VCaP (cell line): ENCODE measurements around the gene HAAO.

Experiments
- H3K27ac ChIP-seq: fragments of 450-650 bp; 2 replicates; pipeline ENCODE4 v1.5.1; 2017
- TF ChIP-seq, protein P1 (sequence below): fragments of 450-650 bp; conservative IDR thresholded peaks from 2 replicates; pipeline ENCODE4 v1.5.1; 2017; ENCODE audit warnings: mild to moderate bottlenecking, moderate library complexity

Gene HAAO

GRCh38 chr2:42824454-42824807, 32.0 kb upstream of the HAAO start:
- peak overlapping the region; percentile 32; the same call in 1 of the 2 replicates for H3K27ac ChIP-seq
- TF ChIP-seq, protein P1, sequence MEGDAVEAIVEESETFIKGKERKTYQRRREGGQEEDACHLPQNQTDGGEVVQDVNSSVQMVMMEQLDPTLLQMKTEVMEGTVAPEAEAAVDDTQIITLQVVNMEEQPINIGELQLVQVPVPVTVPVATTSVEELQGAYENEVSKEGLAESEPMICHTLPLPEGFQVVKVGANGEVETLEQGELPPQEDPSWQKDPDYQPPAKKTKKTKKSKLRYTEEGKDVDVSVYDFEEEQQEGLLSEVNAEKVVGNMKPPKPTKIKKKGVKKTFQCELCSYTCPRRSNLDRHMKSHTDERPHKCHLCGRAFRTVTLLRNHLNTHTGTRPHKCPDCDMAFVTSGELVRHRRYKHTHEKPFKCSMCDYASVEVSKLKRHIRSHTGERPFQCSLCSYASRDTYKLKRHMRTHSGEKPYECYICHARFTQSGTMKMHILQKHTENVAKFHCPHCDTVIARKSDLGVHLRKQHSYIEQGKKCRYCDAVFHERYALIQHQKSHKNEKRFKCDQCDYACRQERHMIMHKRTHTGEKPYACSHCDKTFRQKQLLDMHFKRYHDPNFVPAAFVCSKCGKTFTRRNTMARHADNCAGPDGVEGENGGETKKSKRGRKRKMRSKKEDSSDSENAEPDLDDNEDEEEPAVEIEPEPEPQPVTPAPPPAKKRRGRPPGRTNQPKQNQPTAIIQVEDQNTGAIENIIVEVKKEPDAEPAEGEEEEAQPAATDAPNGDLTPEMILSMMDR: no peak

DNA sequence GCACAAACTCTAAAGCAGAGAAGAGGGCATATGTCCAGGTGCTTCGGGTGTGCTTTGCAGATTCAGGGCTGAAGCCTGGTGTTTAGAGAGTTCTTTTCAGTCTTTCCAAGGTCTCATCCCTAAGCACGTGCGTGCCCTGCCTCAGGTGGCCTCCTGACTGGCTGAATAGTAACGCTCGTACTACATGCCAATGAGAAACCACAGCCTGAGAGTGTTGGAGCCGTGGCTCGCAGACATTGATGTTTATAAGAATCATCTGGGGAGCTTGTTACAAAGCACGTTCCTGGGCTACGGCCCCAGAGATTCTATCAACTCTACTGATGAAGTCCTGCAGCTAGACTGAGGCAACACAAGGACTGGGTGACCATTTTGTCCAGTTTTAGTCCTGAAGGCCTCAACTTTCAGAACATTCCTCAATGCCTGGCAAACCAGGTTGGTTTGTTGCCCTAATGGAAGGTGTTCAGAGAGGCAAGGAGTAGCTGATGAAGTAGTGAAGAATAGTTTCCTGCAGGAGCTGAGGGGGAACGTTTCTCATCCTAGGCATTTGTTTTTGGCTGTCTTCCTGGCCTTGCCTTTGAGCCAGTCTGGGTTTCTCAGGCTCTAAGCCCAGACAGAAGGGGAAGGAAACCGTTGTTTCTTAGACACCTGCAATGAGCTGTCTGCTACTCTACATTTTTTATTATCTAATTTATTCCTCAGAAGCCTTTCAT, 31.5 kb upstream of the HAAO start:
- peak overlapping the region; percentile 32 for H3K27ac ChIP-seq
- TF ChIP-seq, protein P1: no peak

GRCh38 chr2:42819160-42819559, 26.8 kb upstream of the HAAO start:
- TF ChIP-seq, protein P1: no peak
- no peak overlapping the region for H3K27ac ChIP-seq

- TF ChIP-seq, protein P1: no peak
- H3K27ac ChIP-seq: no peak overlapping the region
These were observed 23.3 kb upstream of the HAAO start for GRCh38 chr2:42815726-42816125.

DNA sequence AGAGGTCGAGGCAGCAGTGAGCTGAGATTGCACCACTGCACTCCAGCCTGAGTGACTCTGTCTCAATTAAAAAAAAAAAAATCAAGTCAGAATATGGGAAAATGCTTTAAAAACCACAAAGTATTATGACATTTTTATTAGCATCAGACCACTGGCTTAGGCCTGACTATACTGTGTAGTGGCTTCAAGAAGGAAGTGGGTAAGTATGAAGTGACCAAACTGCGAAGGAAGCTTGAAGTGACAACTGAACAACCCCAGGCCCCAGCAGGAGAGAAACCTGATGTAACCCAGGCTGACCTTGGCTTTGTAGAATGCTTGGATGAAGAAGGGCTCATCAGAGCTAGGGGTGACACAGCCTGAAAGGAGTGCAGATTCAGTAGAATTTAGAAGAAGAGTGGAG, 21.4 kb upstream of the HAAO start:
- no peak overlapping the region for H3K27ac ChIP-seq
- TF ChIP-seq, protein P1: no peak

GRCh38 chr2:42812899-42813479, 20.6 kb upstream of the HAAO start:
- H3K27ac ChIP-seq: no peak overlapping the region

More at GRCh38 chr2:42812899-42813479, 20.6 kb upstream of the HAAO start:
- TF ChIP-seq, protein P1: peak; percentile 69
